ENCODE measurements around the gene SPATA3. TPM values are rescaled to one million over a fixed set of nuclear protein-coding genes. Genes with fewer than 3 reads are reported as not detected.
"Not testable (repeated sequence)": the region's sequence is repeated elsewhere in the genome, so short reads cannot be mapped to it uniquely, and the experiment has no call there.

The SPATA3 gene
- total RNA-seq, 1 donor from 2014 or later, result not detected

DNA sequence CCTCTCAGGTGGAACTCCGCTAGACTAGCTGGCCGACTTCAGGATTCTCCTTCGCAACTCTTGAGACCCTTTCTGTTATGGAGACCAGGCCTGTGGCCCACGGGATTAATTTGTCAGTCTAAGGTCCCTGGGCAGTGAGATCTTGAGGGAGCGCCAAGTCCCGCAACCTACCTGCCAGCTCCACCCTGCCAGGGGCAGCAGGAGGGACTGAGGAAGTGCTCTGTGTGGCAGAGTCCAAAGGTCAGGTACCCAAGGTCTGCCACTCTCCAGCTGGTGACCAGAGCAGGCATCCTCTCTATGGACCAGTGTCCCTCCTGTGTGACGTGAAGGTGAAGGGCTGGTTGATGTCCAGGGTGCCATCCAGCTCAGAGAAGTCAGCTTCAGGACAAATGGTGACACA lies 4.3 kb upstream of the SPATA3 start:
- no peaks in the 10 kb centered on the region for H3K9me3 ChIP-seq (ENCODE audit: control insufficient read depth in 3 of 3, low read length in 3 of 3)
- no peak overlapping the region for H3K9ac ChIP-seq (ENCODE audit: low read depth in 1 of 3, low read length in 3 of 3)
- no peak overlapping the region for H3K4me3 ChIP-seq (ENCODE audit: low read length in 3 of 3)
- no peaks in the 10 kb centered on the region for H3K36me3 ChIP-seq (ENCODE audit: control insufficient read depth in 3 of 3, insufficient read depth in 3 of 3, low read length in 3 of 3)
- H3K4me1 ChIP-seq (ENCODE audit: control insufficient read depth in 3 of 3, insufficient read depth in 3 of 3, low read length in 3 of 3), result peaks cover 4 to 5% (median 4%) of the 10 kb centered on the region in 3 donors
- no peak overlapping the region for H3K27ac ChIP-seq (ENCODE audit: low read depth, low read length)
- H3K27me3 ChIP-seq (ENCODE audit: control insufficient read depth in 3 of 3, insufficient read depth in 3 of 3, low read length in 3 of 3), result peaks cover 28 to 50% (median 35%) of the 10 kb centered on the region in 3 donors

DNA sequence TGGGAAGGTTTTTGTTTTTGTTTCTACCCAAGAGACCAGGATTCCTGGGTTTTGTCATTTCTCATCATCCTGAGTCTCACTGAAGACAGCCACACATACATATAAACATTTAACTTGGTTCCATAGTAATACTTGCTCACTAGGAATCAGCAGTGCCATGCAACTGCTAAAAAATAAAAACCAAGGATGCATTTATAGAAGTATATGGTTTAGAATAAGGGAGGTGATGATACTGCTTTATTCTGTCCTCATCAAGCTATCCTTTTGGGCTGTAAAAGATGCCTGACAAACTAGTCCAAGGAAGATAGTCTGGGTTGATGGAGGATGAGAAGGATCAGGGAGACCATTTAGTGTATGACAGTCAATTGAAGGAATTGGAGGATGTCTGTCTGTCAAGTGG lies 740 bp downstream of the SPATA3 start:
- Histone ChIP-seq H3K4me3 (ENCODE audit: low read length in 3 of 3) (no peak overlapping the region), H3K9ac (ENCODE audit: low read depth in 1 of 3, low read length in 3 of 3) (no peak overlapping the region), H3K27me3 (ENCODE audit: control insufficient read depth in 3 of 3, insufficient read depth in 3 of 3, low read length in 3 of 3) (peaks cover 25 to 49% (median 33%) of the 10 kb centered on the region in 3 donors), H3K36me3 (ENCODE audit: control insufficient read depth in 3 of 3, insufficient read depth in 3 of 3, low read length in 3 of 3) (no peaks in the 10 kb centered on the region), H3K4me1 (ENCODE audit: control insufficient read depth in 3 of 3, insufficient read depth in 3 of 3, low read length in 3 of 3) (no peaks in the 10 kb centered on the region), H3K9me3 (ENCODE audit: control insufficient read depth in 3 of 3, low read length in 3 of 3) (no peaks in the 10 kb centered on the region), H3K27ac (ENCODE audit: low read depth, low read length) (no peak overlapping the region)

DNA sequence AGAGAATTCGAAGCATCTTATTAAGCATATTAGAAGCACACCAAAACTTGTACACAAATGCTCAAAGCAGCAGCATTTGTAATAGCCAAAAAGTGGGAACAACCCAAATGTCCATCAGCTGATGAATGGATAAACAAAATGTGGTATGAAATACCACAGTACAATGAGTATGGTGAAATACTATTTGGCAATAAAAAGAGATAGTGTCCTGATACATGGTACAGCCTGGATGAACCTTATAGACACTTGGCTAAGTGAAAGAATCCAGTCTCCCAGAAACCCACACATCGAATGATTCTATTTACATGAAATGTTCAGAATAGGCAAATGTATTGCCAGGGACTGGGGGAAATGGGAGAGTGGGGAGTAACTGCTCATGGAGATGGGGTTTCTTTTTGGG lies 3.0 kb downstream of the SPATA3 start:
- Histone ChIP-seq H3K27ac (ENCODE audit: low read depth, low read length) (no peak overlapping the region), H3K27me3 (ENCODE audit: control insufficient read depth in 3 of 3, insufficient read depth in 3 of 3, low read length in 3 of 3) (peaks cover 24 to 47% (median 26%) of the 10 kb centered on the region in 3 donors), H3K9ac (ENCODE audit: low read depth in 1 of 3, low read length in 3 of 3) (no peak overlapping the region), H3K4me1 (ENCODE audit: control insufficient read depth in 3 of 3, insufficient read depth in 3 of 3, low read length in 3 of 3) (no peaks in the 10 kb centered on the region), H3K4me3 (ENCODE audit: low read length in 3 of 3) (no peak overlapping the region), H3K36me3 (ENCODE audit: control insufficient read depth in 3 of 3, insufficient read depth in 3 of 3, low read length in 3 of 3) (no peaks in the 10 kb centered on the region), H3K9me3 (ENCODE audit: control insufficient read depth in 3 of 3, low read length in 3 of 3) (no peaks in the 10 kb centered on the region)

DNA sequence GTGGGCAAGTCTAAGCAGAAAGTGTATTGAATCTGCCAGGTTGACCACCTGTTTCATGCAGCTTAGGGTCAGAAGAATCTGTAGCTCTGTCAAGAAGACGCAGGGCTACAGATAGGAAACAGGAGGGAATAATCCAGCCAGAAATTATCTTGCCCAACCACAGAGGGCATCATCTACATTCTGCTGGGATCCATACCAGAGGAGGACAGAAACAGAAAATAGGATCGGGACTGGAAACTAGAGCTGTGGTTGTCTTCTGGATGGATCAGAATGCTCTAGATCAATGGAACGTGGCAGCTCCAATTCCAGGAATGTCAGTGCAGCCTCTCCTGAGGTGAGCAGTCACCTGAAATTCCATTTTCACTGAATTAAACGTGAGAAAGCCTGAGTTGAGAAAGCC lies 3.6 kb downstream of the SPATA3 start:
- Histone ChIP-seq H3K9me3 (ENCODE audit: control insufficient read depth in 3 of 3, low read length in 3 of 3) (peaks cover 0 to under 1% (median 0%) of the 10 kb centered on the region in 3 donors), H3K9ac (ENCODE audit: low read depth in 1 of 3, low read length in 3 of 3) (no peak overlapping the region), H3K27me3 (ENCODE audit: control insufficient read depth in 3 of 3, insufficient read depth in 3 of 3, low read length in 3 of 3) (peaks cover 24 to 45% (median 26%) of the 10 kb centered on the region in 3 donors), H3K27ac (ENCODE audit: low read depth, low read length) (no peak overlapping the region), H3K36me3 (ENCODE audit: control insufficient read depth in 3 of 3, insufficient read depth in 3 of 3, low read length in 3 of 3) (no peaks in the 10 kb centered on the region), H3K4me3 (ENCODE audit: low read length in 3 of 3) (no peak overlapping the region), H3K4me1 (ENCODE audit: control insufficient read depth in 3 of 3, insufficient read depth in 3 of 3, low read length in 3 of 3) (no peaks in the 10 kb centered on the region)

DNA sequence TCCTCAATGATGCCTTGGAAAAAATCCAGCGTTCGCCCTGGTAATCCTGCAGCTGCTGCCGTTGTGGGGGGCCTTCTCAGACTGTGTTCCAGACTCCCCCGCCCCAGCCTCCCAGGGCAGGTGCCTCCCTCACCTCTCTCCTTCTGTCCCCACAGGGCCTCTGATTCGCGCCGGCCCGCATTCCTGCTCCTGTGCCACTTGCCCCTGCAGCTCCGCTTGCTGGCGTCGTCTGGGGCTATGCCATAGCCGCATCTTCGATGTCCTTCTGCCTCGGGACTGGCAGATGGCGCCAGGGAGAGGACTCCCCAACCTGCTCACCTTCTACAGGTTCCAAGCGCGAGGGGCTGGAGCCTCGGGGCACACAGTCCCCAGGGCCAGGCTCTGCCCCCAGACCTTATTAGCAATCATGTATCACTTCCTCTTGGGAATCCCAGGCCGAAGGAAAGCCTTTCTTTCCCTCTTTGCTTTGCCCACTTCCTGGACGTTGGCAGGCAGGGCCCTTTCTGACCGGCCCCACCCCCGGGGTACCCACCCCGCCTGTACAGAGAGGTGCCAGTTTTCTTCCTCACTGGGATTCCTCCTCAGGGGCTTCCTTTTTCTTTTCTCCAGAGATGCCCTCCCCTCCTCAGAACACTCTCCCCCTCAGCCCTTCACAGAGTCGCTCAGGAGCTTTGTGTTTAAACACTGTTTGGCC lies 4.4 kb downstream of the SPATA3 start:
- no peaks in the 10 kb centered on the region for H3K36me3 ChIP-seq (ENCODE audit: control insufficient read depth in 3 of 3, insufficient read depth in 3 of 3, low read length in 3 of 3)
- no peak overlapping the region for H3K9ac ChIP-seq (ENCODE audit: low read depth in 1 of 3, low read length in 3 of 3)
- peaks cover 23 to 45% (median 24%) of the 10 kb centered on the region in 3 donors for H3K27me3 ChIP-seq (ENCODE audit: control insufficient read depth in 3 of 3, insufficient read depth in 3 of 3, low read length in 3 of 3)
- H3K4me1 ChIP-seq (ENCODE audit: control insufficient read depth in 3 of 3, insufficient read depth in 3 of 3, low read length in 3 of 3), result no peaks in the 10 kb centered on the region
- H3K4me3 ChIP-seq (ENCODE audit: low read length in 3 of 3), result no peak overlapping the region
- no peak overlapping the region for H3K27ac ChIP-seq (ENCODE audit: low read depth, low read length)
- H3K9me3 ChIP-seq (ENCODE audit: control insufficient read depth in 3 of 3, low read length in 3 of 3), result peaks cover 0 to 5% (median 0%) of the 10 kb centered on the region in 3 donors

DNA sequence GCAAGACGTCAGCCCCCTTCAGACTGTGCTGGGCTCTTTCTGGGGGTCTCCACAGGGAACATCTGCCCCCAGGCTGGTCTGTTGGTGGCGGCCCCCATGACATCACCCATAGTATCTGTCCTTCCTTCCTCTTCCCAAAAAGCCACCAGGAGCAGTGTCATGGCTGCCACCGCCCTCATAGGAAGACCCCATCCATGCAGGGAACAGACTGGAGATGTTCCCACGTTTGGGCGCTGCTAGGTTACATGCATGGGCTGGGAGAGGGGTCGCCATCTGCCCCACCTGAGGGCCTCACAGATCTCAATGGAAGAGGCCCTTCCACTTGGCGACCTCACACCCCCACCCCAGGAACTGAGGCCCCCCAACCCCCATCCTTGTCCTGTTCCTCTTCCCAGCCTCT lies 5.1 kb downstream of the SPATA3 start:
- H3K27ac ChIP-seq (ENCODE audit: low read depth, low read length), result no peak overlapping the region
- H3K4me3 ChIP-seq (ENCODE audit: low read length in 3 of 3), result no peak overlapping the region
- no peak overlapping the region for H3K9ac ChIP-seq (ENCODE audit: low read depth in 1 of 3, low read length in 3 of 3)
- no peaks in the 10 kb centered on the region for H3K4me1 ChIP-seq (ENCODE audit: control insufficient read depth in 3 of 3, insufficient read depth in 3 of 3, low read length in 3 of 3)
- peaks cover 0 to 5% (median 0%) of the 10 kb centered on the region in 3 donors for H3K9me3 ChIP-seq (ENCODE audit: control insufficient read depth in 3 of 3, low read length in 3 of 3)
- no peaks in the 10 kb centered on the region for H3K36me3 ChIP-seq (ENCODE audit: control insufficient read depth in 3 of 3, insufficient read depth in 3 of 3, low read length in 3 of 3)
- H3K27me3 ChIP-seq (ENCODE audit: control insufficient read depth in 3 of 3, insufficient read depth in 3 of 3, low read length in 3 of 3), result peaks cover 18 to 38% (median 23%) of the 10 kb centered on the region in 3 donors

DNA sequence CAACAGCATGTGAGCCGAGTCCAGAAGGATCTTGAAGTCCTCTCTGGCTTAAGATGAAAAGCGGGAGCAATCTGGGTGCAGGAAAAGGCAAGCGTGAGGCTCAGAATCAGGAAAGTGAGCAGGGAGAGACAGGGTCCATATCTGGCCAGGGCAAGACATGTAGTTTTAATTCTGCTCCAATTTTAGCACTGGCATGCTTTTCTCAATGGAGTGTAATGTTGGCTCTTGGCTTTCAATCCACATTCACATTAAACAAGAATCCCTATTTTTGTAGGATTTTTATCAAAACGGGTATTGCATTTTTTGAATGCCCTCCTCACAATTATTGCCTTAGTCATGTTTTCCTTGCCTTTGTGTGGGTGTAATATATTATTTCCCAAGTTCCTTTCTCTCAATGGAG lies 6.0 kb downstream of the SPATA3 start:
- Histone ChIP-seq H3K9ac (ENCODE audit: low read depth in 1 of 3, low read length in 3 of 3) (no peak overlapping the region), H3K27ac (ENCODE audit: low read depth, low read length) (no peak overlapping the region), H3K36me3 (ENCODE audit: control insufficient read depth in 3 of 3, insufficient read depth in 3 of 3, low read length in 3 of 3) (no peaks in the 10 kb centered on the region), H3K4me1 (ENCODE audit: control insufficient read depth in 3 of 3, insufficient read depth in 3 of 3, low read length in 3 of 3) (no peaks in the 10 kb centered on the region), H3K9me3 (ENCODE audit: control insufficient read depth in 3 of 3, low read length in 3 of 3) (peaks cover 0 to 5% (median 0%) of the 10 kb centered on the region in 3 donors), H3K4me3 (ENCODE audit: low read length in 3 of 3) (no peak overlapping the region), H3K27me3 (ENCODE audit: control insufficient read depth in 3 of 3, insufficient read depth in 3 of 3, low read length in 3 of 3) (peaks cover 15 to 33% (median 19%) of the 10 kb centered on the region in 3 donors)

DNA sequence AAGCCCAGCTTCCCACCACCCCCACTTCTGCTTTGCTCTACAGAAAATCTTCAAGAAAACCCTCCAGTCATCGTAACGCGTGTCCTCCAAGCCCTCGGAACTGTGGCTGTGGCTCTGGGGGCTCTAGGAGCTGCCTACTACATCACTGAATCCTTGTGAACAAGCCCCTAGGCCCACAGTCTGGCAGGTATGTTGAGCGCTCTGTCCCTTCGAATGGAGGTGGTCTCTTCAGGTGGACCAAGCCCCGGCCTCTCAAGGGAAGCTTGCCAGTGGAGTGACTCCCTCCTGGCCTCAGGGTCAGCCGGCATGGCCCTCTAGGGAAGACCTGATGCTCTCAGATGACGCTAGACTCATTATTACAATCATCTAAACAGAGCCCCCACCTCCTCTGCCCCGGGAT lies 6.7 kb downstream of the SPATA3 start:
- Histone ChIP-seq H3K4me1 (ENCODE audit: control insufficient read depth in 3 of 3, insufficient read depth in 3 of 3, low read length in 3 of 3) (no peaks in the 10 kb centered on the region), H3K36me3 (ENCODE audit: control insufficient read depth in 3 of 3, insufficient read depth in 3 of 3, low read length in 3 of 3) (no peaks in the 10 kb centered on the region), H3K9me3 (ENCODE audit: control insufficient read depth in 3 of 3, low read length in 3 of 3) (peaks cover 0 to 5% (median 0%) of the 10 kb centered on the region in 3 donors), H3K27me3 (ENCODE audit: control insufficient read depth in 3 of 3, insufficient read depth in 3 of 3, low read length in 3 of 3) (peaks cover 15 to 37% (median 19%) of the 10 kb centered on the region in 3 donors), H3K27ac (ENCODE audit: low read depth, low read length) (no peak overlapping the region), H3K4me3 (ENCODE audit: low read length in 3 of 3) (no peak overlapping the region), H3K9ac (ENCODE audit: low read depth in 1 of 3, low read length in 3 of 3) (no peak overlapping the region)

DNA sequence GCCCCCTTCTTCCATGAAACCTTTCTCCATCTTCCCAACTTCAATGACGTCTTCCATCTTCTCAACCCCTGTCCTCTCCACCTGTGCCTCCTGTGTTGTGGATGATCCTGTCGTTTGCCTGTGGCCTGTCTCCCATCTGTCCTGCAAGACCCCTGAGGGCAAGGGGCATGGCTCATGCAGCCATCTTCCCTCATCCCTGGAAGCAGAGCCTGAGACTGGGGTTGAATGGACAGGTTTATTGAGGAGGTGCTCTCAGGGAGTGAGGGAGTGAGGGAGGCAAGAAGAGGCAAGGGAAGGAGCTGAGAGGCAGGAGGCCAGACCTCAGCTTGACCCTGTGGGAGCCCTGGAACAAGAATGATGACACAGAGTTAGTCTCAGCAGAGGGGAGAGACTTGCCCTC lies 7.3 kb downstream of the SPATA3 start:
- H3K4me3 ChIP-seq (ENCODE audit: low read length in 3 of 3), result no peak overlapping the region
- H3K9ac ChIP-seq (ENCODE audit: low read depth in 1 of 3, low read length in 3 of 3), result no peak overlapping the region
- H3K9me3 ChIP-seq (ENCODE audit: control insufficient read depth in 3 of 3, low read length in 3 of 3), result peaks cover 0 to 5% (median 0%) of the 10 kb centered on the region in 3 donors
- H3K36me3 ChIP-seq (ENCODE audit: control insufficient read depth in 3 of 3, insufficient read depth in 3 of 3, low read length in 3 of 3), result no peaks in the 10 kb centered on the region
- H3K4me1 ChIP-seq (ENCODE audit: control insufficient read depth in 3 of 3, insufficient read depth in 3 of 3, low read length in 3 of 3), result no peaks in the 10 kb centered on the region
- peaks cover 15 to 43% (median 21%) of the 10 kb centered on the region in 3 donors for H3K27me3 ChIP-seq (ENCODE audit: control insufficient read depth in 3 of 3, insufficient read depth in 3 of 3, low read length in 3 of 3)
- H3K27ac ChIP-seq (ENCODE audit: low read depth, low read length), result no peak overlapping the region

DNA sequence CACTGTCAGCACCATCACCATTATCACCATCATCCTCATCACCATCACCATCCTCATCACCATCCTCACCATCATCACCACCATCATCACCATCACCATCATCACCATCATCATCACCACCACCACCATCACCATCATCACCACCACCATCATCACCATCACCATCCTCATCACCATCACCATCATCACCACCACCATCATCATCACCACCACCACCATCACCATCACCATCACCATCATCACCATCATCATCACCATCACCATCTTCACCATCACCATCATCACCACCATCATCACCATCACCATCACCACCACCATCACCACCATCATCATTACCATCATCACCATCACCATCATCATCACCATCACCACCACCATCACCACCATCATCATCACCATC lies 9.0 kb downstream of the SPATA3 start:
- not testable (repeated sequence) for H3K9ac ChIP-seq (ENCODE audit: low read depth in 1 of 3, low read length in 3 of 3); H3K27ac ChIP-seq (ENCODE audit: low read depth, low read length); H3K4me3 ChIP-seq (ENCODE audit: low read length in 3 of 3); H3K9me3 ChIP-seq (ENCODE audit: control insufficient read depth in 3 of 3, low read length in 3 of 3); H3K4me1 ChIP-seq (ENCODE audit: control insufficient read depth in 3 of 3, insufficient read depth in 3 of 3, low read length in 3 of 3); H3K36me3 ChIP-seq (ENCODE audit: control insufficient read depth in 3 of 3, insufficient read depth in 3 of 3, low read length in 3 of 3)
- peaks cover 19 to 41% (median 30%) of the 10 kb centered on the region in 3 donors for H3K27me3 ChIP-seq (ENCODE audit: control insufficient read depth in 3 of 3, insufficient read depth in 3 of 3, low read length in 3 of 3)
